ENCODE measurements around the gene GAST. TPM values are rescaled to one million over a fixed set of nuclear protein-coding genes. Genes with fewer than 3 reads are reported as not detected.

GAST gene
- total and polyA plus RNA-seq, 8 donors: not detected

DNA sequence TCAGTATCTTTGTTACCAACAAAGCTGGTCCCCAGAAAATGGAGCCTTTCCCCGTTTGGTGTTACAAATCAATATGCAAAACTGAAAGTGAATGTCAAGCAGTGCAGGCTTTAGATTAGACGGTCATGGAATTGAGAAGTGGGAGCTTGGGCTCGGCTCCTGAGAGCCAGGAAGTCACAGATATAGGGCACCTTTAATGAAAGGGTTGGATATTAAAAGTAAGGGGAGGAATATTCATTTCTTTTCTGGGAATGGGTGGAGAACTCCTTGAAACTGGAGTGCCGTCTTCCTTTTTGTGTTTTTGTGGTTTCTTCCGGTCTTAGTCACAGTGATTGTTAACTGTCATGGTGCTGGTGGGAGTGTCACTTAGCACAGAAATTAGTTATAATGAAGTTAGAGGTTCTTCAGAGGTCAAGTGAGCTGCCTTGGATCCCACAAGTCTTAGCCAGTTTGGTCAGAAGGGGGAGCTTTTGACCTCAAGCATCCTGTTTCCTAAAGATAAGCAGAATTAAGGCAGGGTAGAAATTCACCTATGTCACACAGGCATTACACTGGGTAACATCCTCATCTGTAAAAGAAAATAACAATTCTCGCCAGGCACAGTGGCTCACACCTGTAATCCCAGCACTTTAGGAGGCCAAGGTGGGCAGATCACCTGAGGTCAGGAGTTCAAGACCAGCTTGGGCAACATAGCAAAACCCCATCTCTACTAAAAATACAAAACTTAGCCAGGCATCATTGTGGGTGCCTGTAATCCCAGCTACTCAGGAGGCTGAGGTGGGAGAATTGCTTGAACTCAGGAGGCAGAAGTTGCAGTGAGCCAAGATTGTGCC, 33.0 kb upstream of the GAST start:
- ATAC-seq: peak in 3 of 4 donors; percentile 19 to 57 (median 54)
- H3K4me1 ChIP-seq: peaks cover 0 to 11% (median 7%) of the 10 kb centered on the region in 3 donors
- no peak for DNase-seq
- H3K4me3 ChIP-seq: peak overlapping the region in 1 of 4 donors; percentile 9
- FAIRE-seq: no peak
- H3K27ac ChIP-seq: peak overlapping the region in 3 of 4 donors; percentile 47 to 81 (median 73)
- H3K36me3 ChIP-seq: no peaks in the 10 kb centered on the region
- no peaks in the 10 kb centered on the region for H3K27me3 ChIP-seq
- TF ChIP-seq, protein P1, sequence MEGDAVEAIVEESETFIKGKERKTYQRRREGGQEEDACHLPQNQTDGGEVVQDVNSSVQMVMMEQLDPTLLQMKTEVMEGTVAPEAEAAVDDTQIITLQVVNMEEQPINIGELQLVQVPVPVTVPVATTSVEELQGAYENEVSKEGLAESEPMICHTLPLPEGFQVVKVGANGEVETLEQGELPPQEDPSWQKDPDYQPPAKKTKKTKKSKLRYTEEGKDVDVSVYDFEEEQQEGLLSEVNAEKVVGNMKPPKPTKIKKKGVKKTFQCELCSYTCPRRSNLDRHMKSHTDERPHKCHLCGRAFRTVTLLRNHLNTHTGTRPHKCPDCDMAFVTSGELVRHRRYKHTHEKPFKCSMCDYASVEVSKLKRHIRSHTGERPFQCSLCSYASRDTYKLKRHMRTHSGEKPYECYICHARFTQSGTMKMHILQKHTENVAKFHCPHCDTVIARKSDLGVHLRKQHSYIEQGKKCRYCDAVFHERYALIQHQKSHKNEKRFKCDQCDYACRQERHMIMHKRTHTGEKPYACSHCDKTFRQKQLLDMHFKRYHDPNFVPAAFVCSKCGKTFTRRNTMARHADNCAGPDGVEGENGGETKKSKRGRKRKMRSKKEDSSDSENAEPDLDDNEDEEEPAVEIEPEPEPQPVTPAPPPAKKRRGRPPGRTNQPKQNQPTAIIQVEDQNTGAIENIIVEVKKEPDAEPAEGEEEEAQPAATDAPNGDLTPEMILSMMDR (IDR thresholded peaks at IDR 0.05): no peak
- intact Hi-C loops (cut with DNase I): no loop called here
- H3K9me3 ChIP-seq: no peaks in the 10 kb centered on the region
- WGBS, 2 donors: 41 to 51% methylated on average over 6 of the region's 6 CpGs

DNA sequence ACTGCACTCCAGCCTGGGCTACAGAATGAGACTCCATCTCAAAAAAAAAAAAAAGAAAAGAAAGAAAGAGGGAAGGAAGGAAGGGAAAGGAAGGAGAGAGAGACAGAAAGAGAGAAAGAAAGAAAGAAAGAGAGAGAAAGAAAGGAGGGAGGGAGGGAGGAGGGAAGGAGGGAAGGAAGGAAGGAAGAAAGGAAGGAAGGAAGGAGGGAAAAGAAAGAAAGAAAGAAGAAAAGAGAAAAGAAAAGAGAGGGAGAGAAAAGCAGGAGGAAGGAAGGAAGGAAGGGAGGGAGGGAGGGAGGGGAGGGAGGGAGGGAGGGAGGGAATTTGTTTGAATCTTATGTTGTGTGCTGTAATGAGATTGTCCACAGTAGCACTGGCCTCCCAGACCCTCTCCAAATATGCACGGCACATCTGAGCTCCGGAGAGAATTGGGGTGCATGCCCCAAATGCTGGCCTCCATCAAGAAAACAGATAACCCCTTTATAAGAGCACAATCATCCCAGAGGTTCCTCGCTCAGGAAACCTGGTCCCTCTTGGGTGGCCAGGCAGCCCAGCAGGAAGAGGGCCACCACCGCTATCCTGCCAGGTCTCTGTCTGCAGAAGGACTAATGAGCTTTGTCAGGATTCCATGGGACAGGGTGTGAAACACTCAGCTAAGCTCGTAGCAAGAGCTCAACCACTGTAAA, 32.2 kb upstream of the GAST start:
- H3K27me3 ChIP-seq: no peaks in the 10 kb centered on the region
- intact Hi-C loops (cut with DNase I): no loop called here
- TF ChIP-seq, protein P1 (IDR thresholded peaks at IDR 0.05): no peak
- peak overlapping the region in 1 of 4 donors; percentile 81 for H3K27ac ChIP-seq
- 62 to 72% methylated on average over 5 of the region's 5 CpGs for WGBS, 2 donors
- peaks cover 0 to 11% (median 7%) of the 10 kb centered on the region in 3 donors for H3K4me1 ChIP-seq
- FAIRE-seq: no peak
- no peak for DNase-seq
- no peaks in the 10 kb centered on the region for H3K36me3 ChIP-seq
- no peak overlapping the region for H3K4me3 ChIP-seq
- H3K9me3 ChIP-seq: no peaks in the 10 kb centered on the region
- no peak for ATAC-seq

DNA sequence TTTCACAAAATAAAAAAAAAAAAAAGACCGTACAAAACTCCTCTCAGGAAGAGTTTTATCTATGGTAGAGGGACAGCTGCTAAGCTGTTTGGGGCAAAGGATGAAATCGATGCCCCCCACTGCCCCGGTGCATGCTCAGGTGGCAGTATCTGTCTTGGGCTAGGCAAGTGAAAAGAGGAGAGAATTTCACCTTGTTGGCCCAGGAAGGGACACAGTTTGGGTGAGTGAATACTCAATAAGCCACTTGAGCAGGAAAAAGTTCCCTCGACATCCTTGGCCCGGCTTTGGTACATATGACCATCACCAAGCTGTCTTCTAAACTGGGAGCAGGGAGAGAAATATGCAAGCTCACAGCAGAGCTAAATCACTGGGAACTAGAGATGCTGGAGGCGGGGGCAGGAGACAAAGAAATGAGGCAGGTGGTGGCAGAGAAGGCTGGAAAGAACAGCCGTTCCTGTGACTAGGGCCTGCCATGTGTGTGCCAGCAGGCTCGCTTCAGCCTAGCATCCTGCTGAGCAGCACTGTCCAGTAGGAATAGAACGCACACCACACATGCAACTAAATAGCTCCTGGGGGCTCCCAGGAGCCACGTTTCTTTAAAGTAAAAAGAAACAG, 31.6 kb upstream of the GAST start:
- Histone ChIP-seq H3K36me3 (no peaks in the 10 kb centered on the region), H3K27me3 (no peaks in the 10 kb centered on the region), H3K27ac (no peak overlapping the region), H3K4me1 (peaks cover 0 to 11% (median 7%) of the 10 kb centered on the region in 3 donors), H3K4me3 (no peak overlapping the region), H3K9me3 (no peaks in the 10 kb centered on the region)
- intact Hi-C loops (cut with DNase I): no loop called here
- 73 to 82% methylated on average over 10 of the region's 10 CpGs for WGBS, 2 donors
- FAIRE-seq (no peak), ATAC-seq (no peak), DNase-seq (no peak)
- TF ChIP-seq, protein P1 (IDR thresholded peaks at IDR 0.05): no peak

DNA sequence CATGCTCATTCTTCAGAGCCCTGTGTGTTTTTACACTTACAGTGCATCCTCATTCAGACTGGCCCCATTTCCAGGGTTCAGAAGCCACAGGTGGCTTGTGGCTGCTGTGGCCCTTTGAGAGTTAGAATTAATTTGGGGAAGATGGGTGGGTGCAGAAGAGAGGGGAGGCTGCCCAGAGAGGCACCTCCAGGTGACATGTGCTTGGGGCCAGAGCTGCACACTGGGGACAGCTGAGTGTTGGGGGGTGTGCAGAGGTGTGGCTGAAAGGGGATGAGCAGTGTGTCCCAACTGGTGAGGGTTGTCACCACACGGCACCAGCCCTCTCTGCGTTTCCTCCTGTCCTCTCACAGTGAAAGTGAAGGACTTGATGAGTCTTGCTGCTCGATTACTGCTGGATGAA, 30.4 kb upstream of the GAST start:
- ATAC-seq: no peak
- FAIRE-seq: no peak
- DNase-seq: no peak
- Histone ChIP-seq H3K4me3 (no peak overlapping the region), H3K36me3 (no peaks in the 10 kb centered on the region), H3K4me1 (peaks cover 0 to 4% (median 0%) of the 10 kb centered on the region in 3 donors), H3K27ac (no peak overlapping the region), H3K9me3 (no peaks in the 10 kb centered on the region), H3K27me3 (no peaks in the 10 kb centered on the region)
- 84 to 88% methylated on average over 3 of the region's 3 CpGs for WGBS, 2 donors
- TF ChIP-seq, protein P1 (IDR thresholded peaks at IDR 0.05): no peak
- intact Hi-C loops (cut with DNase I): no loop called here

Data from pancreas (tissue), 10 donors.